ENCODE results near the gene PARD6G.

PARD6G gene

GRCh38 chr18:80136679-80137078 lies 110.6 kb downstream of the PARD6G start:
- DNase-seq = no peak

DNA sequence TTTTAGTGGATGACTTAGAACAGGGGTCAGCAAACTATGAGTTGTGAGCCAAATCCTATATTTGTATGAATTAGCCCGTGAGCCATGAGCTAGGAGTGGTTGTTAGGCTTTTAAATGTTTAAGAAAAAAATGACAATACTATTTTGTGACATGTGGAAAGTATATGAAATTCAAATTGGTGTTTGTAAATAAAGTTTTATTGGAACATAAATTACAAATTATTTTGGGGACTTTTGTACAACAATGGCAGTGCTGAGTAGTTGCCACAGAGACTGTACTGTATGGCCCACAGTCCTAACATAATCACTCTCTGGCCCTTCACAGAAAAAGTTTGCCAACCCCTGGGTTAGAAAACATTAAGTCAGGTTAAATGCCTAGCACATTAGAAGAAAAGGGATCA lies 112.2 kb downstream of the PARD6G start:
- DNase-seq = no peak

GRCh38 chr18:80133124-80133523 lies 114.2 kb downstream of the PARD6G start:
- DNase-seq = no peak

GRCh38 chr18:80132180-80132812 lies 115.0 kb downstream of the PARD6G start:
- DNase-seq = no peak

- DNase-seq = no peak
Measured at GRCh38 chr18:80130555-80130954, 116.8 kb downstream of the PARD6G start.

DNA sequence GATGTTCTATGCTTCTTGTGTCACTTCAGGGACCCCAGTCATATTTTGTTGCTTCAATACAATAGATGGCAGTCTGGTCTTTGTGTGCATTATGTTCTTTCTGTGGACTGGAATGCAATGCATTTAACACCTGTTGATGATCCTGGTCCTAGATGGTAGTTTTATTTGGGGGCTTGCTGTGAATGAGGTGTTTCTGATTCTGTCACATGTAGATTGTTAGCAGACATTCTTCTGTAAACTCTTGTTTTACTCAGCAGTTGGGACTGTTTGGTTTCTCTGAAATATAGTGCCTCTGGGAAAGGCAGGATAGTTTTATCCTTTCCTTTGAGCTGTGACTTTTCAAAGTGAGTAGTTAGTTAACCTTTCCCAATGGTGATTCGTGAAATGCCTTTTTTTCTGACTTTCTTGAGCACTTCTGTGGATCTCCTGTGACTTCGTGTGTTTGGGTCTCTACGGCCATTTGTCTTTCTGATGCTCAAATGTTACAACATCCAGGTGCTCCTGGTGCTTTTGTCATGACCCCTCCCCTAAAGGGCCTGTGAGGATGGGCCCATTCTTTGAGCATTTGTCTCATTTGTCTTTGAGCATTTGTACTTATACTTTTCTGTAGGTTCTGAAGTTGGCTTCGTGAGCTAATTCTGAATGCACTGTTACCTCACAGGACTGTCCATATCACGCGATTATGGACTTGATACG lies 117.5 kb downstream of the PARD6G start:
- no peak for DNase-seq

DNA sequence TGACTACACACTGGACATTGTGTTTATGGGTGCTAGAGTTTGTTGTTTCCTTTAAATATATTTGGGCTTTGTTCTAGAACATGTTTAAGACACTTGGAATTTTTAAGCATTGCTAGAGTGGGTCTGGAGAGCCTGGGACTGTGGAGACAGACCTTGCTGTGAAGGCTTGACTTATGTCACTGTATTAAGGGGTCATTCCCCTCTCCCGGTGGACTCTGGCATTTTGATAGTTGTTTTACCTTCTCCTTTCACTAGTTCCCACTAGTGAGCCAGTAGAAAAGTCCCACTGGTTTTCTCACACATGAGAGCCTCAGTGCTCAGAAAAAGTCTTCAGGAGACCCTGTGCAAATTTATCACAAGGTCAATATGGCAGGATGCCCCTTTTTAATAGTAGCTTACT lies 119.7 kb downstream of the PARD6G start:
- no peak for DNase-seq

DNA sequence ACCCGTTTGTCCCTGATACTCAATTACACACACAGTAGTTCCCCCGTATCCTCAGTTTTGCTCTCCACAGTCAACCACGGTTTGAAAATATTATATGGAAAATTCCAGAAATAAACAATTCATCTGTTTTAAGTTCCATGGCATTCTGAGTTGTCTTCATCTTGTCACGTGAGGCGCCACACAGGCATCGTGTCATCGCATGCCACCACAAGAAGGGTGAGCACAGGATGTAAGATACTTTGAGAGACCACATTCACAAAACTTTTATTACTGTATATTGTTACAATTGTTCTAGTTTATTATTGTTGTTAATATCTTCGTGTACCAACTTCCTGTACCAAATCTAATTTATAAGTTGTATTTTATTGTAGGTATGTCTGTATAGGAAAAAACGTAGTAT lies 120.5 kb downstream of the PARD6G start:
- DNase-seq = no peak

DNA sequence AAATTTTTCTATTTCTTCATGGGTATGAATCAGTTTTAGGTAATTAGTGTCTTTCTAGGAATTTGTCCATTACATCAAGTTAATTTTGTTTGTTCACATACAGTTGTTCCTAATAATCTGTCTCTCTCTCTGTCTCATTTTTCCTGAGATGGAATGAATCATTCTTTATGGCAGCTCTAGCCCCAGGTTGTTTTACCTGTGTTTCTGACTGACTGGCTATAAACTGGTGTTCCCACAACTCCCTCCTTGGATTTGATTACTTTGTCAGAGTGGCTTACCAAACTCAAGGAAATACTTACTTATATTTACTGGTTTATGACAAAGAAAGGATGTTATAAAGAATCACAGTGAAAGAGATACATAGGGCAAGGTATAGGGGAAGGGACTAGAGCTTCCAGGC lies 123.2 kb downstream of the PARD6G start:
- no peak for DNase-seq

GRCh38 chr18:80120932-80121331 lies 126.4 kb downstream of the PARD6G start:
- no peak for DNase-seq

DNA sequence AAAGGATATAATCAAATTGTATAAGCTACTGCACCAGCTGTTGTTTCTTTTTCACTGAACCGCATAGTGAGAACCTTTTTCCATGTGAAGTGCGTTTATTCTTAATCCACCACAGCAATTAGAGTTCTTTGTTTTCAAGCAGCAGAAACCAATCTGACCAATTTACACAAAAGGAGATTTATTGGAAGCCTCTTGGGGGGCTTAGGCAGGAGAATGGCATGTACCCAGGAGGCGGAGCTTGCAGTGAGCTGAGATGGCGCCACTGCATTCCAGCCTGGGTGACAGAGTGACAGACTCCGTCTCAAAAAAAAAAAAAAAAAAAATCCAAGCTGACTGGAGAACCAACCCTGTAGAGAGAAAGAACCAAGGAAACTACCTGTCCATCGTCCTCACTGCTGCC lies 128.2 kb downstream of the PARD6G start:
- DNase-seq = no peak

- DNase-seq = no peak
Measured at GRCh38 chr18:80115035-80115434, 132.3 kb downstream of the PARD6G start.

DNA sequence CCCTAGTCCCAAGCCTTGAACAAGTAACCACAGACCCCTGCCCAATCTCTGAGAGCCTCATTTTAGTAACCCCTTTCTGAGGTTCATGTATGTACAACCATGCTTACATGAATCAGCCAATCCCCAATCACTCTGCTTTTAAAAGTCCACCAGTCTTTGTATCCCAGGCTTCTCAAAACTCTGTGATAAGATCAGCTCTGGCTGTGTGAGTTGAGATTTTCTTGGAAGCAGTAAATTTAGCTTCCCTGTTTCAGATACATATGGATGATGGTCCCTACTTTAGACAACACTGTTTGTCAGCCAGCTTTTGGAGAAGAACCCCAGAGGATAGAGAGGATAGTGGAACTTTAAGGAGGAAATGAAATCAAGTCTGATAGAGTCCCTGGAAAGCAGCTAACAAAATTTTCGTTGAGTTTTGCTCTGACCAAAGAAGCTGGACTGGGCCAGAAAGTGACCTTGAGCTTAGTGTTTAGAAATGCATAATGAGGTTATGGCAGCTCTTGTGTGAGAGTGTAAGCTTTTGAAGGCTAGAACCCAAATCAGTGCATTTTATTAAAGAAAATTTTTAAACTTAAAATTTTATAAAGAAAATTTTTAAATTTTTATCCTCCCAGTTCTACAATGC lies 134.6 kb downstream of the PARD6G start:
- no peak for DNase-seq

DNA sequence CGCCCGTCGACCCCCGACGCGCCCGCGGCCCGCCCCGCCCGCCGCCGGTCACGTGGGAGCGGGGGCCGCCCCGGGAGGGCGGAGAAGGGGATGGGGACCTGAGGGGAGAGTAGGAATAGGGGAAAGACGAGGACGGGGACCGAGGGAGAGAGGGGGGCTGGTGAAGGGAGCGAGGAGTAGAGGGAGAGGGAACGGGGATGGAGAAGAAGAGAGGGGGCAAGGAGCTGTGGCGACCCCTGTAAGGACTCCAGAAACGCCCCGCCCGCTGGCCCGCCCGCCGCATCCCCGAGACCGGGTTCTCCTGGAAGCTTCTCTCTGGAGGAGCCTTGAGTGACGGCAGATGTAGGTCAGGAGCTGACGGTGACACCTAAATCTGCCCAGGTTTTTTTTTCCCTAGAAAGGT lies 137.6 kb downstream of the PARD6G start:
- DNase-seq = peak; percentile 72

DNA sequence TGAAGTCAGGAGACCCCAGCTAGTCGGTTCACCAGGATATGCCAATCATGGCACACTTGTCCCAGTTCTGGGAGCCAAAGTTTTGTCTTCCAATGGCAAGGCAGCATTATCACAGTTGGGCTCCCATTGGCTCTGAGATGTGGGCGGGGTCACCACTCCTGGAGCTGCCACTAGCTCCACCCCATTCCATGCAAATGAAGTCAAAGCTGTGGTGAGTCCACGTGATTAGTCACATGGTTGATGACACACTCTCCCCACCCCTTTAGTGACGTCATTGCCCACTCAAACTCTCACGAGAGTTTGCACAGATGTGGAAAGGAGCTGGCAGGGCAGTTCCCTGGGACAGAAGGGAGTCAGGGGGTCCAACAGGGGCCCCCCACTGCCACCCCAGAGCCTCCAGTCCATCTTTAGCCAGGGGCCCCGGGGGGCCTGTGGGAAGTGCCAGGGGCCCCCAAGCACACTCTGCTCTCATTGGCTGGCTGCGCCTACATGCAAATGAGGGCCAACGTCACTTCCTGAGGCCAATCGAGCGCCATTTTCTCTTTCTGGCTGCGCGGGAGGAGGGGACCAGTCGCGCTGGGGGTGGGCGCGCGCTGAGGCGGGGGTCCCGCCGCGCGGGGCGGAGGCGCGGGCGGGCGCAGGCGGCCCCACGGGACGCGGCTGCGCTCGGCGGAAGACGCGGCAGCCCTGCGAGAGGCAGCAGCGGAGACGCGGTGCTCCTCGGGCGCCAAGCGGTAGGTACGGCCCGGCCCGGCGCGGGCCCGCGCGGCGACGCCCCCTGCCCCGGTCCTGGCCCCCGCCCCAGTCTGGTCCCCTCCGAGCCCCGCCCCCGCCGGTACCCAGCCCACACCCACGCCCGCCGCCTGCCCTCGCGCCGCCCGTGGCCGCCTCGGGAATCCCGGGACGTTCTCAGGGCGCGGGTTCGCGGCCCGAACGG lies 138.3 kb downstream of the PARD6G start, which contains the start of gene ADNP2:
ADNP2 (plus strand) TSS at position 524 of the 937 bp plus-strand sequence. CDS start 8,281 bp downstream, outside the sequence.
- peak; percentile 89 for DNase-seq

- no peak for DNase-seq
Measured at GRCh38 chr18:80108121-80108536, 139.2 kb downstream of the PARD6G start.

DNA sequence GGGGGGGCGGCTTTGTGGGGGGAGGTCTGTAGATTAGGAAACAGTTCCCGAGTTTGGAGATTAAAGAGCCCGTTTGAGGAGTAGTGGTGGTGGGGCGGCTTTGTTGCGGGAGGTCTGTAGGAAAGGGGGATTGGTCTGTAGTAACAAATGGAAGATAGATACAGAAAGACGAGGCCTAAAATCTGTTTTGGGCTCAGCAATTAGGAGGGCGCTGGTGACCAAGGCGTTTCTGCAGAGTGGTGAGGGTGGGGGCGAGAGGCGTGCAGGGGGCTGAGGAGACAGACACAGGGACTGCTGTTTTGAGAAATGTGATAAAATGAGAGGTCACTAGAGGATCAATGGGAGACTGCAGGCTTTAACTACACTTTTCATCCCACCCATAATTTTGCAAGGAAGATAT lies 139.9 kb downstream of the PARD6G start:
- DNase-seq = no peak
